ENCODE measurements around the gene SLC38A10.

The SLC38A10 gene

GRCh38 chr17:81295031-81295675 is at the start of gene SLC38A10:
SLC38A10 (minus strand) TSS chr17:81295307; CDS start chr17:81294921, 386 bp downstream.
- DNase-seq: peak; percentile 30

- DNase-seq: no peak
Observed at GRCh38 chr17:81342269-81343070, 47.4 kb upstream of the SLC38A10 start.

GRCh38 chr17:81341516-81342268 is 46.6 kb upstream of the SLC38A10 start:
- DNase-seq: no peak

- no peak for DNase-seq
Observed at GRCh38 chr17:81340607-81341515, 45.8 kb upstream of the SLC38A10 start.

- no peak for DNase-seq
Observed at GRCh38 chr17:81339534-81340296, 44.6 kb upstream of the SLC38A10 start.

GRCh38 chr17:81339191-81339533 is 44.1 kb upstream of the SLC38A10 start:
- no peak for DNase-seq

DNA sequence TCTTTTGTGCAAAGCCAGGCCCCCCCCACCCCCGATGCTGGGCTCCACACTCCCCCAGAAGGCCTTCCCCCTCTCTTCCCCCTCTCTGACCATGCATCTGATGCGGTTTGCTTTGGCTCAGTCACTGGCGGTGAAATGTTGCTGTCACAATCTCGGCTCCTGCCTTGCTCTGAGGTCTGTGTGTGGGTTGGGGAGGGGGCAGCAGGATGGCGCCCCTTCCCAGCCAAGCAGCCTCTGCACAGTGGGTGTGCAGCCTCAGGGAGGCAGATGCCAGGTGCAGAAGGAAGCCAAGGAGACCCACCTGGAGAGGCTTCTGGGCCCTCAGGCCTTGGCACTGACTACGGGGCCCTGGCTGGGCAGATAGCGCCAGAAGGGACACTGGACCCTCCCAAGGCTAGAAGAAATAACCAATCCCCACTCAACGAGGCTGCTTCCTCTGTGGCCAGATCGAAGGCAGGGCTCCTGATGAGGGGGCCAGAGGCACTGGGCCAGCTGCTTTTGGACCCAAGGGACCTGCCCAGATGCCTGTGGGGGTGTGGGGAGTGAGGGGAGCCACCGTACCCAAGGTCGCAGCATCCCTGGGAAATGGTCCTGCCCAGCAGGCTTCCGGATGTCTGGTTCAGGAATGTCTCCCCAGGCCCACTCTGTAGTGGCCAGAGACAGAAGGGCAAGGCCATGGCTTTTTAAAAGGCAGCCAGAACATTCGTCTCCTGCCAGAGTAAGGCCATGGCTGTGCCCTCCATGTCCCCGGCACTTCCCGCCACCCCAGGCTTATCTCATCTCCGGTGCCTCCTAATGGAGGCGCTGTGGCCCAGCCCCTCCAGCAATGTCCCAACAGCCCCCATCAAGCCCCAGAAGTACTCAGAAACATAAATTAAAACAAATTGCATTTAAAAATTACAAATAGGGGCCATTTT is 43.4 kb upstream of the SLC38A10 start:
- DNase-seq: no peak

GRCh38 chr17:81337476-81337879 is 42.4 kb upstream of the SLC38A10 start:
- no peak for DNase-seq

DNA sequence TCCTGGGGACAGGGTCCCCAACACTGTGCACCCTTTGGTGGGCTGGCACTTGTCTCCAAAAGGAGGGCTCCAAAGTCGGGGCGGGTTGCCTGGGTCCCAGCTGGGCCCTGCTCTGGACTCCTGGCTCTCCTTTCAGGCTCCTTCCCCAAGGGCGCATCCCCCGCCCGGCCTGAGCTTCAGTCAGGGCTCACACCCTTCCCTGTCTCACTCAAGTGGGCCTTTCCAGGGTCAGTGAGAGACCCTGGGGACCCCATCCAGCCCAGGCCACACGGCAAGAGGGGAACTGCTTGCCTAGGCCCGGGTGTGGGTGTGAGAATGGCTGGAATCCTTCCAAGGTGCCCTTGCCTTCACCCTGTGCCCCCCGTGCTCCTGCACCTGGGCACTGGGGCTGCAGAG is 41.8 kb upstream of the SLC38A10 start:
- DNase-seq: no peak

- DNase-seq: no peak
Observed at GRCh38 chr17:81336296-81336929, 41.3 kb upstream of the SLC38A10 start.

- no peak for DNase-seq
Observed at GRCh38 chr17:81335773-81336157, 40.7 kb upstream of the SLC38A10 start.

DNA sequence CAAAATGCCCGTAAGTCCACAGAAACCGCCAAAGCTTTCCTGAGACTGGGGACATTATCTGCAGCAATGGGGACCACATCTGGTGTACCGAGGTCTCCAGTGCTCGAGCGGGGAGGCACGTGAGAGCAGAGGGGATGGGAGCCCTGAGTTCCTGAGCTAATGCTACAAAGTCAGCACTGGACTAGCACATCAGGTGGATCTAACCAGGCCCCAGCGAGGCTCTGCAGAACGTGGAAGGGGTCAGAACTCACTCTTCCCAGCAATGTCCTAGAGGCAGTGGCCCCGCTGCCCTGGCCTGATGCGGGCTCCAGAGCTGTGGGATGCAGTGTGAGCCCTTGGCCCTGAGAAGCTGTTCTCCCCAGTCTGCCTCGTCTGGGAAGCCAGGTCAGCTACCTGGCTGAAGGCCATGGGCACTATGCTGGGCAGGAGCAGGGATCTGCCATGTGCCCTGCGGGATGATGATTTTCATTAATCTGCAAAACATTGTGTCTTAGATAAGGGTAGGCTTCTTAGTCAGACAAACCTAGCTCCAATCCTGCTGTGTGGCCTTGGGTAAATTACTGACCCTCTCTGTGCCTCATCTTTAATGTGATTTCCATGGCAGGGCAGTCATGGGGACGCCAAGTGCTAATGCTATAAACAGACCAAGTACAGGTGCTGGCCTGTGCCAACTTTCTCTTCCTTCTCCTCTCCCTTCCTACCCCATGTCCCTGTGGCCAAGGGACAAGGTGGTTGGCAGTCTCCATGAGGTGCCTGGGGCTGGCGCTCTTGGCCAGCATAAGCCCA is 40.1 kb upstream of the SLC38A10 start:
- DNase-seq: no peak

DNA sequence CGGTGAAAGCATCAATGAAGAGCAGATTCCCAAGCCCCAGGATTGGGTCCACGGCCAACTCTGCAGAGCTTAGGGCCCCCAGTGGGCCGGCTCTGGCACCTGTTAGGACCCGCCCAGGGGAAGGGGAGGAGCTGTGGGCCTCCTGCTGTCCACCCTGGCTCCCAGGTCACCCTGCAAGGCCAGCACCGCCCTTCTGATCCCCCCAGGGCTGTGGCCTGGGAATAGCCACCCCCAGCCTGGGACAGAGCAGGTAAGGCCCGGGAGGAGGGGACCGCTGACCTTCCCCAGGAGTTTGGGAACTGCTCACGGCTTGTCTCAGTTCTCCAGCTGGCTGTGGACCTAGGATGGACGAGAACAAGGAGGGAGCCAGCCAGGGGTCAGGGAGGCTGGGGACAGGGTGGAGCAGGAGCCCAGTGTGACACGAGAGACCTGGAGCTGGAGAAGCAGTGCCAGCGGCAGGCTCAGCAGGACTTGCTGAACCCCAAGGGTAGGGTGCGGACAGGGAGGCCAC is 39.3 kb upstream of the SLC38A10 start:
- no peak for DNase-seq

DNA sequence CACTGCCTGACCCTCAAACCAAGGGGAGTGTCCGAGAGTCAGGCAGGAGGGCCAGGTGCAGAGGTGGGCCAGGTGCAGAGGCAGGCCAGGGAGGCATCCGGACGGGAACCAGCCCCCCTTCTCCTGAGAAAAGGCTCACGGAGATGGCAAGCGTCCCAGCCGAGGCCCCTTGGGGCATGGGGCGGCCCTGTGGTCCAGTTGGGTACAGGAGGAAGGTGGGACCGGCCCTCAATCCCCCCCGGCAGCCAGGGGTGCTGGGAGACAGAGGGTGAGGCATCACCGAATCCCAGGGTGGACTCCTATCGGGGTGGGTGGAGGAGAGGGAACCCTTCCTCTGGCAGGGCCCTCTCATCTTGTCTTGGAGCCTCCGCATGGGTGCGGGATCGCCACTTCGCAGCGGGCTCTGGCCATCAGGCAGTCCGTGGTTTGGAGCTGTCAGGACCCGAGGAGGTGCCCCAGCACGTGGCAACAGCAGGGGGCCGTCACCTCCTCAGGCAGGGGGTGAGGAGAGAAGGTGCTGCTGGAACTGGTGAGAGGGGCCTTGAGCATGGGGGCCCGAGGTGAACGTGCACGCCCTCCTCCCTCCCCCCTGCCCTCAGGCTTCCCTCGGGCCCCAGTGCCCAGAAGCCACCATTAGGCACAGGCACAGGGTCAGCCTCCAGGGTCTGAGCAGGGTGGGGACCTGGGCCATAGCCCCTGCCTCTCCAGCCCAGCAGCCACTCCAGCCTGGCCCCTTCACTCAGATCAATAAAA is 38.7 kb upstream of the SLC38A10 start:
- no peak for DNase-seq

DNA sequence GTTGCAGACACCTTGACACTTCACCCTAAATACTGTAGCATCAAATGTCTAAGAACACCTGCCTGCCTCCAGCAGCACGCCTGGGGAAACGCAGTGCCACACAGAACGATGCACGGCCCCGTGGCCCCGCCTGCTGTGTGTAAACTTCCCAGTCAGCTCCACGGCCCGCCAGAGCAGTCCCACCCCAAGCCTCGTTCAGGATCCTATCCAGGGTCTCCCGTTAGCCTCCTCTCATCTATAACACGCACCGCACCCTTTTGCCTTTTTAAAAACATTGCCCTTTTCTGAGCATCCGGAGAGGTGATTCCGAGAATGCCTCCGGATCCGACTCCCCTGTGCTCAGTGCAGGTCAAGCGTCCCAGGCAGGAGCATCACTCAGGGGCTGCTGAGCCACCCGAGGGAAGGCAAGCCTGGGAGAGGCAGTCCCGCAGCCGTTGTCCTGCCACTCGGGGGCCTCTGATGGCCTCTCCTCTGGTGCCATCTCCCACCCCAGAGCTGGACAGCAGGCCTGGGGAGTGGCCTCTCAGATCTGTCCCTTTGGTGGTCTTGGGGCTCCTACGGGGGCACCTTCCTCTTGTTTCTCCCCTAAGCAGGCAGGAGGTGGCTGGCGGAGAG is 37.9 kb upstream of the SLC38A10 start:
- DNase-seq: no peak

DNA sequence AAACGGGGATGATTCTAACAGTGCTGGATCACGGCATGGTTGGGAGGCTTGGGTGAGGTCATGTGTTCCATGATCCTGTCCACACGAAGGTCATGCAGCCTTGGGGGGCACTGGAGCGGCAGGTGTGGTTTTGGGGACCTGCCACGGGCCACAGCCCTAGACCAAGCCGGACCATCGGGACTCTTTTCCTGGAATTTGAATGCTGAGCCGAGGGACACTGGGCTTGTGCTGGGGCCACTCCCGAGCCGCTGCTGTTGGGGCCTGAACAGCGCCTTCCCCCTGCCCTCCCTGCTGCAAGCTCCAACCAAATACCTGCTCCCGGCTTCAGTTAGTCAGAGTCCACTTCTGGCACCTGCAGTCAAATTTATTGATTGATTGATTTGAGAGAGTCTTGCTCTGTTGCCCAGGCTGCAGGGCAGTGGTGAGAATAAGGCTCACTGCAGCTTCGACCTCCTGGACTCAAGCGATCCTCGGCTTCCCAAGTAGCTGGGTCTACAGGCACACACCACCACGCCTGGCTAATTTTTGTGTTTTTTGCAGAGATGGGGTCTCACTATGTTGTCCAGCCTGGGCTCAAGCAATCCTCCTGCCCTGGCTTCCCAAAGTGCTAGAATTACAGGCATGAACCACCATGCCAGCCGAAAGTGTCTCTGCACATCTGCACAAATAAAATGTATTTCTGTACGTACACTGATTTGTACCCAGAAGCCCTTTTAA is 37.2 kb upstream of the SLC38A10 start:
- DNase-seq: no peak

DNA sequence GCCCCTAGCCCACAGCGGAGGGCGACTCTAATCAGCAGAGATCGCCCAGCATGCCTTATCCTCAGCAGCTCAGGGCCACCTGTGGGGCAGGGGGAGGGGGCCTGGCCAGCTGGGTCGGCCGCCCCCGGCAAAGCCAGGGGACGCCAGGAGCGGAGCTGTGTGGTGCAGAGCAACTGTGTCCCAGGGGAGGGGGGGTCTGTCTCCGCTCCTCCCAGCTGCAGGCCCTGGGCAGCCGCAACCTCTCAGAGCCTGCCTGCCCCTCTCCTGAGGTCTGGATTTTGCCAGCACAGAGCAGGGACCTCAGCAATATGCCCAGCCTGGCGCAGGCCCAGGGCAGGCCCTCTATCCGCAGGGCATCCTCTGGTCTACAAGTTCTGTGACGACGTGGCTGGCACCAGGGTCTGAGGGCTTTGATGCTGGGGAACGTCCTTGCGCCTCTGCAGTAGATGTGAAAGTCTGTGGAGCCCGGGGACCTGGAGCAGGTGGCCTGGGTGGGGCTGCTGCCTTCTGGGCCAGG is 36.5 kb upstream of the SLC38A10 start:
- DNase-seq: no peak
